ENCODE results near the gene ANXA2R. TPM values are rescaled to one million over a fixed set of nuclear protein-coding genes. Genes with fewer than 3 reads are reported as not detected.
A peak's percentile ranks its signal among the peaks of the same experiment; 100 is the strongest.
"Not testable (repeated sequence)": the region's sequence is repeated elsewhere in the genome, so short reads cannot be mapped to it uniquely, and the experiment has no call there.

ANXA2R gene
- total and polyA plus RNA-seq, 2 experiments from 2014 or later = 0.93 to 4.5 TPM

- Histone ChIP-seq H3K9me3 (ENCODE audit: low read depth) (no peaks in the 10 kb centered on the region), H3K27ac (no peak overlapping the region), H4K20me1 (ENCODE audit: insufficient read depth, poor library complexity, severe bottlenecking) (no peaks in the 10 kb centered on the region), H3K4me3 (no peak overlapping the region), H2AFZ (no peak overlapping the region), H3K4me1 (ENCODE audit: insufficient read depth) (peaks cover 9% of the 10 kb centered on the region), H3K36me3 (replicated peaks; ENCODE audit: insufficient read depth, low read depth) (no peaks in the 10 kb centered on the region), H3K79me2 (peaks cover 65% of the 10 kb centered on the region), H3K4me2 (no peak overlapping the region), H3K27me3 (no peaks in the 10 kb centered on the region), H3K9me2 (replicated peaks; ENCODE audit: insufficient read depth) (no peaks in the 10 kb centered on the region)
- peak; percentile 40 for DNase-seq (ENCODE audit: low spot score)
- WGBS (ENCODE audit: low lambda C conversion rate, missing lambda C conversion rate) = 98% methylated on average over 12 of the region's 12 CpGs
- TF ChIP-seq CTCF (IDR thresholded peaks at IDR 0.05; ENCODE audit: poor library complexity) (peak; percentile 42), EZH2 (IDR thresholded peaks at IDR 0.05; ENCODE audit: borderline replicate concordance) (no peak)
Measured at GRCh38 chr5:43073597-43074546, 33.8 kb upstream of the ANXA2R start.

- 86% methylated on average over 3 of the region's 3 CpGs for WGBS (ENCODE audit: low lambda C conversion rate, missing lambda C conversion rate)
- Histone ChIP-seq H3K79me2 (peaks cover 65% of the 10 kb centered on the region), H3K4me2 (peak overlapping the region; percentile 90), H3K4me1 (ENCODE audit: insufficient read depth) (peaks cover 17% of the 10 kb centered on the region)
- H3K27ac ChIP-seq; DNase-seq (ENCODE audit: low spot score); H3K4me3 ChIP-seq; H4K20me1 ChIP-seq (ENCODE audit: insufficient read depth, poor library complexity, severe bottlenecking); H3K9me3 ChIP-seq (ENCODE audit: low read depth); H3K9me2 ChIP-seq (replicated peaks; ENCODE audit: insufficient read depth); H3K36me3 ChIP-seq (replicated peaks; ENCODE audit: insufficient read depth, low read depth); H2AFZ ChIP-seq; H3K27me3 ChIP-seq: not testable (repeated sequence)
Measured at GRCh38 chr5:43069401-43069720, 29.2 kb upstream of the ANXA2R start.

GRCh38 chr5:43068037-43068436 lies 27.9 kb upstream of the ANXA2R start:
- H3K27me3 ChIP-seq = no peaks in the 10 kb centered on the region
- H3K27ac ChIP-seq = peak overlapping the region; percentile 100
- TF ChIP-seq EZH2phosphoT487 (IDR thresholded peaks at IDR 0.05; ENCODE audit: low read depth, severe bottlenecking, unreplicated experiment) = no peak
- no peak for TF ChIP-seq CTCF (IDR thresholded peaks at IDR 0.05; ENCODE audit: poor library complexity)
- no peak for TF ChIP-seq EZH2 (IDR thresholded peaks at IDR 0.05; ENCODE audit: borderline replicate concordance)
- H4K20me1 ChIP-seq (ENCODE audit: insufficient read depth, poor library complexity, severe bottlenecking) = no peaks in the 10 kb centered on the region
- H3K9me2 ChIP-seq (replicated peaks; ENCODE audit: insufficient read depth) = no peaks in the 10 kb centered on the region
- peak overlapping the region; percentile 89 for H2AFZ ChIP-seq
- H3K4me2 ChIP-seq = peak overlapping the region; percentile 90
- no peaks in the 10 kb centered on the region for H3K36me3 ChIP-seq (replicated peaks; ENCODE audit: insufficient read depth, low read depth)
- WGBS (ENCODE audit: low lambda C conversion rate, missing lambda C conversion rate) = 76% methylated on average over 2 of the region's 2 CpGs
- H3K4me3 ChIP-seq = peak overlapping the region; percentile 94
- H3K9me3 ChIP-seq (ENCODE audit: low read depth) = no peaks in the 10 kb centered on the region
- H3K4me1 ChIP-seq (ENCODE audit: insufficient read depth) = peaks cover 17% of the 10 kb centered on the region
- no peak for DNase-seq (ENCODE audit: low spot score)
- H3K79me2 ChIP-seq = peaks cover 64% of the 10 kb centered on the region
